Activated CD4-positive, alpha-beta T cell treated with anti-CD3 and anti-CD28 coated beads, Interleukin-2, Interleukin-4, amounts not matched to agents 100 ng/mL and 50 ng/mL, durations not matched to agents 16 hours and 8 hours (primary cell): ENCODE data around the gene SNRNP25.
A peak's percentile ranks its signal among the peaks of the same experiment; 100 is the strongest.

Experiments
- DNase-seq: peaks from one replicate; pipeline ENCODE4 v3.0.0-alpha.2; 2020; ENCODE audit warnings: low spot score

Gene SNRNP25

GRCh38 chr16:63998-64913 lies 10.6 kb downstream of the SNRNP25 start:
- no peak for DNase-seq

- no peak for DNase-seq
Measured at GRCh38 chr16:64914-65255, 11.3 kb downstream of the SNRNP25 start.

GRCh38 chr16:65745-66144 lies 12.1 kb downstream of the SNRNP25 start:
- DNase-seq: peak; percentile 88

GRCh38 chr16:66309-67182 lies 12.9 kb downstream of the SNRNP25 start:
- no peak for DNase-seq

DNA sequence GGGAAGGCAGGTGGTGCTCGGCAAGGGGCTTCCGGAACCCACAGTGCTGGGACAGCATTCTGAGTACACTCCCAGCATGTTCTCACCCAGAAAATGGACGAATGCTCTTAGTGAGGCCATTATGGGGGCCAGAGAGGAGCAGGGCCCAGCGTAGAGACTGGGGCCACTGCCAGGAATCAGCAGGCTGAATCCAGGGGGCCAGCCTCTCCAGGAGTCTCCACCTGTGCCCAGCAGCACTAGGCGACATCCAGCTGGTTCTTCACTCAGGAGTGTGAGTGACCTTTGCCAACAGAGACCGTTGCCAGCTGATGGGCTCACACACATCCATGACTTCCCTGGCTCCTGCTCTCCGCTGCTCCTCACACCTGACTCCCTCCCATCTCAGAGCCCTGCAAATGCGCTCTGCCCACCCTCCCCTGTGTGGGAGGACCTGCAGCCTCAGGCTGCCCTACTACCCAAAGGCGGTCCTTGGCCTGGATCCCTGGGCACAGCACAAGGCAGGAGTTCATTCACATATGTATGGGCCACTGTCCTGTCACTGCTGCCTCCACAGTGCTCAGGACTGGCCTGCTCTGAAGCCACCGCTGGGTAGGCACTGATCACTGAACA lies 13.7 kb downstream of the SNRNP25 start:
- no peak for DNase-seq

- DNase-seq: no peak
Measured at GRCh38 chr16:67884-68789, 14.5 kb downstream of the SNRNP25 start.

DNA sequence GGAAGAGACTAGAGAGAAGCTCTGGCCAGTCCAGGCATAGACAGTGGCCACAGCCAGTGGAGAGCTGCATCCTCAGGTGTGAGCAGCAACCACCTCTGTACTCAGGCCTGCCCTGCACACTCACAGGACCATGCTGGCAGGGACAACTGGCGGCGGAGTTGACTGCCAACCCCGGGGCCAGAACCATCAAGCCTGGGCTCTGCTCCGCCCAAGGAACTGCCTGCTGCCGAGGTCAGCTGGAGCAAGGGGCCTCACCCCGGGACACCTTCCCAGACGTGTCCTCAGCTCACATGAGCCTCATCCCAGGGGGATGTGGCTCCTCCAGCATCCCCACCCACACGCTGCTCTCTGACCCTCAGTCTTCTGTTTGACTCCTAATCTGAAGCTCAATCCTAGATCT lies 15.6 kb downstream of the SNRNP25 start:
- no peak for DNase-seq

- no peak for DNase-seq
Measured at GRCh38 chr16:71210-71539, 17.5 kb downstream of the SNRNP25 start.

GRCh38 chr16:71540-72401 lies 18.1 kb downstream of the SNRNP25 start:
- DNase-seq: no peak

GRCh38 chr16:72561-73548 lies 19.2 kb downstream of the SNRNP25 start, which contains the start of gene RHBDF1:
Gene RHBDF1 (minus strand): TSS chr16:72631. CDS start chr16:65015, 7,616 bp downstream.
- DNase-seq: no peak

GRCh38 chr16:74051-74746 lies 20.6 kb downstream of the SNRNP25 start:
- DNase-seq: no peak

DNA sequence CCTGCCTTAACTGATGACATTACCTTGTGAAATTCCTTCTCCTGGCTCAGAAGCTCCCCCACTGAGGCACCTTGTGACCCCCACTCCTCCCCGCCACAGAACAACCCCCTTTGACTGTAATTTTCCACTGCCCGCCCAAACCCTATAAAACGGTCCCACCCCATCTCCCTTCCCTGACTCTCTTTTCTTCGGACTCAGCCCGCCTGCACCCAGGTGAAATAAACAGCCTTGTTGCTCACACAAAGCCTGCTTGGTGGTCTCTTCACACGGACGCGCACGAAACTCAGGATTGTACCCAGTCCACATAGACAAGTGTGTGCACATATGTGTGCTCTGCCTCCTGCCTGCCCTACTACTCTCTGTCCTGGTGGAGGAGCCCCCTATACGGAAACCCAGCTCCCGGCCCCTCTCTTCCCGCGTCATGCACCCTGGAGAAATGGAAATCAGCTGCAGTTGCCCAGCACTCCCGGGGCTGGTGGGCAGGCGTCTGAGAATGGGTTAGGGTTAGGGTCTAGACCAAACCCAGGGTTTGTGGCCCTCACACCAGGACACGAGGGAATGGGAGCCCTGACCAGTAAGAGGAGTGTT lies 21.2 kb downstream of the SNRNP25 start:
- no peak for DNase-seq

- no peak for DNase-seq
Measured at GRCh38 chr16:75580-76501, 22.2 kb downstream of the SNRNP25 start.

DNA sequence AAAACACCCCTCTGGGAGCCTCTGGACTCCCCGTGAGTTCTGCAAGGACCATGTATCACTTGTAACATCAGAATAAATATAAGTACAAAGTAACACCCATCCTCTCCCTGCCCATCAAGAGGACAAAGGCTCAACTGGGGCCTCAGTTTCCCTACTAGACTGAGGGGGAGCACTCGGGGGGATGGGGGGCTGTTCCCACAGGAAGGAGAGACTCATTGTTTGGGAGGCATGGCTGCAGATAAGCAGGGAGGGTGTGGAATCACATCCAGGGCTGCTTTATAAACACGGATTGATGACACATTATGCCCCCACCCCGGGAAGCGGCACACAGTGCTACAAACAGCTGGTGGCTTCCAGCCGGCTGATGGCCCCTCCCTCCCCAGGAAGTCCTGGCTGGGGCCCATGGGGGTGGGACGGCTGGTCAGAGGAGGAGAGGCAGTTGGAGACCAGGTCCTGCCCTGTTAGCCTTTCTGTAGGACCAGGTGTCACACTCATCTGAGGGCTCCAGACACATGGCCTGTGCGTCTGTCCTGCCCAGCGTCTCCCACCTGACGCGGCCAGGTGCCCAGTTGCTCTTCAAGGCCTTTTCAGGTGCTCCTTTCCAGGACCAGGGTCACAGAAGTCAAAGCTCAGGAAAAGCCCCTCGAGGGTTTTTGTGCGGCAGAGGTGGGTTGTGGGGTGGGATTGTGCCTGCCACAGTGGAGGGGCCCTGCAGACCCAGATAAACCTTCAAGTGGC lies 23.1 kb downstream of the SNRNP25 start:
- no peak for DNase-seq

- DNase-seq: no peak
Measured at GRCh38 chr16:77273-77806, 23.7 kb downstream of the SNRNP25 start.

- peak; percentile 82 for DNase-seq
Measured at GRCh38 chr16:77807-78443, 24.3 kb downstream of the SNRNP25 start, which contains the start of gene MPG. Gene MPG (plus strand): TSS chr16:78225. CDS start chr16:78310, 85 bp downstream.
